ENCODE measurements around the gene STK17B. TPM values are rescaled to one million over a fixed set of nuclear protein-coding genes. Genes with fewer than 3 reads are reported as not detected.

The STK17B gene
- total RNA-seq, result 100 to 1,000 TPM; 121 to 130 TPM
- 54.6 TPM for polyA plus RNA-seq

DNA sequence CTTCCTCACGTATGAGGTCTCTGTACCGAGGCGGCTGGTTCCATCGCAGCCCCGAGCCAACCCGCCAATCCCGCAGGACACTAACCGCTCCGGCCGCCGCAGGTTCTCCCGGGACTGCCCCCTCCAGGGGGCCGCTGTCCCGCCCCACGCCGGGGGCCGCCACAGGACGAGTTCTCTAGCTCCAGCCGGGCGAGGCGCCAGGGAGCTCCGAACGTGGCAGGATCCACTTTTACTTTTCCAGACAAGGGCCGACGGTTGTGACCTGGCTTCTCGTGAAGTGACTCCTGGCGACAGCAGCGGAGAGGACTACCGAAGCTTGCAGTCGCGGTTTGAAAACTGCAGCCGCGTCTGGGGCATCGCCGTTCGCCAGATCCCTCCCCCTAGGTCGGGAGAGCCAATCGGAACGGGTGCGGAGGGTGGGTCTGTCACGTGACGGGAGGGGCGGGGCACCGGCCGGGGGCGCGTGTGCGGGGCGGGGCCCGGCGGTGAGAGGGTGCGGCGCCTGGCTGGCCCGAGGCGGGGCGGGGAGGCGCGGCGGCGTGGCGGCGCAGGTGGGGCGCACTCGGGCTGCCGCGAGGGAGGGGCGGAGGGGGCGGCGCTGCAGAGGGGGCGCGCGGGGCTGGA lies at the start of gene STK17B:
STK17B (minus strand) TSS at position 331 of the 624 bp plus-strand sequence. CDS start 8,195 bp downstream, outside the sequence.
- DNase-seq, result peak; percentile 93 to 98 (median 95)
- Histone ChIP-seq H3K27ac (ENCODE audit: low read depth, low read length) (peak within 1 kb of the TSS; percentile 98), H3K27me3 (ENCODE audit: insufficient read depth, low read length, poor library complexity, severe bottlenecking) (no peaks in the 10 kb centered on the region), H3K36me3 (ENCODE audit: insufficient read depth, low read length) (peaks cover 6% of the 10 kb centered on the region), H3K4me1 (ENCODE audit: insufficient read depth, low read length) (peaks cover 43% of the 10 kb centered on the region), H3K9me3 (ENCODE audit: low read length) (no peaks in the 10 kb centered on the region), H3K4me3 (ENCODE audit: low read length) (peak within 1 kb of the TSS; percentile 88)
- peaks cover 0 to 2% of the 10 kb centered on the region in 2 donors for H3K27me3 Mint-ChIP-seq
- POLR2A ChIA-PET, result interaction anchor here (0.6 to 4.1 kb wide), 21 partner anchors 9 to 1136 kb away, joined by 3 to 48 read pairs (median 4); no protein-coding TSS in a partner anchor
- H3K4me3 Mint-ChIP-seq, result peak within 1 kb of the TSS; percentile 95 to 99 (median 97)
- CTCF ChIA-PET, result interaction anchor here (0.6 to 3.8 kb wide), 15 partner anchors 9 to 105 kb away, joined by 3 to 24 read pairs (median 4); no protein-coding TSS in a partner anchor
- peaks cover 43 to 56% (median 51%) of the 10 kb centered on the region in 3 donors for H3K4me1 Mint-ChIP-seq
- H3K27ac Mint-ChIP-seq, result peak within 1 kb of the TSS; percentile 97 to 100 (median 98)
- peaks cover 8 to 39% (median 9%) of the 10 kb centered on the region in 3 donors for H3K36me3 Mint-ChIP-seq
- H3K9me3 Mint-ChIP-seq, result no peaks in the 10 kb centered on the region

GRCh38 chr2:196220671-196221070 lies 49.3 kb upstream of the STK17B start:
- Mint-ChIP-seq H3K4me3 (peak overlapping the region in 5 of 7 donors; percentile 10 to 39 (median 16)), H3K27ac (peak overlapping the region in 7 of 8 donors; percentile 9 to 71 (median 45)), H3K27me3 (no peaks in the 10 kb centered on the region), H3K4me1 (peaks cover 42 to 76% (median 70%) of the 10 kb centered on the region in 3 donors), H3K36me3 (peaks cover 0 to 4% (median 0%) of the 10 kb centered on the region in 3 donors), H3K9me3 (no peaks in the 10 kb centered on the region)
- DNase-seq, result peak in 1 of 5 donors; percentile 61
- no peak overlapping the region for H3K4me3 ChIP-seq (ENCODE audit: low read length)
- H3K27ac ChIP-seq (ENCODE audit: low read depth, low read length), result no peak overlapping the region
- peaks cover 39% of the 10 kb centered on the region for H3K4me1 ChIP-seq (ENCODE audit: insufficient read depth, low read length)
- H3K9me3 ChIP-seq (ENCODE audit: low read length), result no peaks in the 10 kb centered on the region
- no peaks in the 10 kb centered on the region for H3K27me3 ChIP-seq (ENCODE audit: insufficient read depth, low read length, poor library complexity, severe bottlenecking)
- ChIA-PET CTCF (interaction anchor here (0.6 to 4.4 kb wide), 32 partner anchors 8 to 152 kb away, joined by 3 to 43 read pairs (median 6); partner anchors contain the start of genes DNAH7 and STK17B), POLR2A (interaction anchor here (0.8 to 2.2 kb wide), 5 partner anchors 13 to 142 kb away, joined by 3 to 6 read pairs (median 5); no protein-coding TSS in a partner anchor)
- H3K36me3 ChIP-seq (ENCODE audit: insufficient read depth, low read length), result no peaks in the 10 kb centered on the region

- Histone ChIP-seq H3K9me3 (ENCODE audit: low read length) (no peaks in the 10 kb centered on the region), H3K4me1 (ENCODE audit: insufficient read depth, low read length) (peaks cover 35% of the 10 kb centered on the region), H3K4me3 (ENCODE audit: low read length) (no peak overlapping the region), H3K27me3 (ENCODE audit: insufficient read depth, low read length, poor library complexity, severe bottlenecking) (no peaks in the 10 kb centered on the region), H3K36me3 (ENCODE audit: insufficient read depth, low read length) (no peaks in the 10 kb centered on the region), H3K27ac (ENCODE audit: low read depth, low read length) (no peak overlapping the region)
- peaks cover 0 to 7% (median 0%) of the 10 kb centered on the region in 3 donors for H3K36me3 Mint-ChIP-seq
- peak overlapping the region in 1 of 8 donors; percentile 22 for H3K27ac Mint-ChIP-seq
- ChIA-PET POLR2A (interaction anchor here (0.7 to 2.2 kb wide), 3 partner anchors 11 to 141 kb away, joined by 3 to 6 read pairs (median 3); no protein-coding TSS in a partner anchor), CTCF (interaction anchor here (0.9 to 4.4 kb wide), 19 partner anchors 8 to 151 kb away, joined by 3 to 43 read pairs (median 9); partner anchors contain the start of genes DNAH7 and STK17B)
- no peak for DNase-seq
- H3K4me1 Mint-ChIP-seq, result peaks cover 33 to 70% (median 66%) of the 10 kb centered on the region in 3 donors
- no peaks in the 10 kb centered on the region for H3K9me3 Mint-ChIP-seq
- H3K4me3 Mint-ChIP-seq, result no peak overlapping the region
- H3K27me3 Mint-ChIP-seq, result no peaks in the 10 kb centered on the region
Measured at GRCh38 chr2:196219671-196220070, 48.3 kb upstream of the STK17B start.

GRCh38 chr2:196218106-196218505 lies 46.7 kb upstream of the STK17B start:
- Mint-ChIP-seq H3K4me1 (peaks cover 30 to 70% (median 59%) of the 10 kb centered on the region in 3 donors), H3K36me3 (peaks cover 0 to 7% (median 0%) of the 10 kb centered on the region in 3 donors), H3K4me3 (no peak overlapping the region), H3K27me3 (no peaks in the 10 kb centered on the region), H3K27ac (peak overlapping the region in 4 of 8 donors; percentile 21 to 46 (median 40)), H3K9me3 (no peaks in the 10 kb centered on the region)
- H3K27me3 ChIP-seq (ENCODE audit: insufficient read depth, low read length, poor library complexity, severe bottlenecking), result no peaks in the 10 kb centered on the region
- H3K4me1 ChIP-seq (ENCODE audit: insufficient read depth, low read length), result peaks cover 50% of the 10 kb centered on the region
- H3K27ac ChIP-seq (ENCODE audit: low read depth, low read length), result no peak overlapping the region
- H3K4me3 ChIP-seq (ENCODE audit: low read length), result no peak overlapping the region
- no peaks in the 10 kb centered on the region for H3K36me3 ChIP-seq (ENCODE audit: insufficient read depth, low read length)
- no peak for DNase-seq
- H3K9me3 ChIP-seq (ENCODE audit: low read length), result no peaks in the 10 kb centered on the region
- CTCF ChIA-PET, result interaction anchor here (0.6 to 4.4 kb wide), 9 partner anchors 12 to 150 kb away, joined by 3 to 25 read pairs (median 3); partner anchors contain the start of genes DNAH7 and STK17B
- POLR2A ChIA-PET, result interaction anchor here (0.5 to 1.2 kb wide), 3 partner anchors 36 to 58 kb away, joined by 3 to 4 read pairs (median 3); no protein-coding TSS in a partner anchor

- Mint-ChIP-seq H3K27ac (peak overlapping the region in 1 of 8 donors; percentile 34), H3K4me3 (no peak overlapping the region), H3K9me3 (peaks cover 0 to 4% (median 0%) of the 10 kb centered on the region in 5 donors), H3K4me1 (peaks cover 39 to 79% (median 66%) of the 10 kb centered on the region in 3 donors), H3K36me3 (peaks cover 0 to 7% (median 0%) of the 10 kb centered on the region in 3 donors), H3K27me3 (no peaks in the 10 kb centered on the region)
- Histone ChIP-seq H3K9me3 (ENCODE audit: low read length) (no peaks in the 10 kb centered on the region), H3K27me3 (ENCODE audit: insufficient read depth, low read length, poor library complexity, severe bottlenecking) (no peaks in the 10 kb centered on the region), H3K4me3 (ENCODE audit: low read length) (no peak overlapping the region), H3K36me3 (ENCODE audit: insufficient read depth, low read length) (no peaks in the 10 kb centered on the region), H3K4me1 (ENCODE audit: insufficient read depth, low read length) (peaks cover 59% of the 10 kb centered on the region), H3K27ac (ENCODE audit: low read depth, low read length) (no peak overlapping the region)
- CTCF ChIA-PET, result interaction anchor here (1.3 to 1.5 kb wide), 2 partner anchors 21 to 149 kb away, joined by 3 read pairs; partner anchors contain the start of gene DNAH7
- POLR2A ChIA-PET, result interaction anchor here (1.1 kb wide), 1 partner anchor 35 kb away, joined by 3 read pairs; no protein-coding TSS in a partner anchor
- no peak for DNase-seq
Measured at GRCh38 chr2:196217116-196217515, 45.7 kb upstream of the STK17B start.

GRCh38 chr2:196215376-196215775 lies 44.0 kb upstream of the STK17B start:
- H3K4me1 ChIP-seq (ENCODE audit: insufficient read depth, low read length), result peaks cover 61% of the 10 kb centered on the region
- H3K9me3 ChIP-seq (ENCODE audit: low read length), result no peaks in the 10 kb centered on the region
- no peaks in the 10 kb centered on the region for H3K36me3 ChIP-seq (ENCODE audit: insufficient read depth, low read length)
- no peak for DNase-seq
- H3K27me3 ChIP-seq (ENCODE audit: insufficient read depth, low read length, poor library complexity, severe bottlenecking), result no peaks in the 10 kb centered on the region
- POLR2A ChIA-PET, result interaction anchor here (0.7 to 2.4 kb wide), 4 partner anchors 20 to 634 kb away, joined by 3 to 12 read pairs (median 3); no protein-coding TSS in a partner anchor
- H3K9me3 Mint-ChIP-seq, result peaks cover 0 to 4% (median 0%) of the 10 kb centered on the region in 5 donors
- H3K27ac Mint-ChIP-seq, result peak overlapping the region in 2 of 8 donors; percentile 18 to 61
- no peak overlapping the region for H3K4me3 ChIP-seq (ENCODE audit: low read length)
- H3K4me1 Mint-ChIP-seq, result peaks cover 45 to 86% (median 73%) of the 10 kb centered on the region in 3 donors
- H3K4me3 Mint-ChIP-seq, result no peak overlapping the region
- CTCF ChIA-PET, result interaction anchor here (0.9 to 2.8 kb wide), 6 partner anchors 12 to 147 kb away, joined by 3 to 16 read pairs (median 7); partner anchors contain the start of gene DNAH7
- peaks cover 0 to 7% (median 2%) of the 10 kb centered on the region in 3 donors for H3K36me3 Mint-ChIP-seq
- H3K27me3 Mint-ChIP-seq, result no peaks in the 10 kb centered on the region
- H3K27ac ChIP-seq (ENCODE audit: low read depth, low read length), result no peak overlapping the region

DNA sequence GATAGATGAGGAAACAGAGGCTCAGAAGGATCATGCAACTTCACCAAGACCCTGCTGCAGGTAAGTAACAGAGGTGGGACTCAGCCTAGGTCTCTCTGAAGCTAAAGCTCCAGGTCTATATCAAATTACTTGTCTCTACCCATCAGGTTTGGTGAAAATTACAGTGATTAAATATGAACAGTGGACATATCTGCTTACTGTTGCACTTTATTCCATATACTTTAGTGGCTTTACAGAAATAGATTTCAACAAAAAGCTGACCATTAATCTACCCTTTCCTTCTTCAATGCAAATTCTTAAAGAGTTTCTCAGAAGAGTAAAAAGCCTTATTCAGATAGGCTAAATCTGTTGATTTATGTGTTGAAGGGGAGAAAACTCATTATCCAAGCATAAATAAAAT lies 42.8 kb upstream of the STK17B start:
- no peaks in the 10 kb centered on the region for H3K9me3 ChIP-seq (ENCODE audit: low read length)
- peaks cover 0 to 4% (median 0%) of the 10 kb centered on the region in 5 donors for H3K9me3 Mint-ChIP-seq
- peaks cover 0 to 7% (median 2%) of the 10 kb centered on the region in 3 donors for H3K36me3 Mint-ChIP-seq
- H3K4me1 Mint-ChIP-seq, result peaks cover 45 to 84% (median 72%) of the 10 kb centered on the region in 3 donors
- no peak overlapping the region for H3K4me3 Mint-ChIP-seq
- no peaks in the 10 kb centered on the region for H3K27me3 Mint-ChIP-seq
- ChIA-PET POLR2A (interaction anchor here (0.7 to 2.4 kb wide), 2 partner anchors 21 to 31 kb away, joined by 3 to 12 read pairs; no protein-coding TSS in a partner anchor), CTCF (interaction anchor here (1.0 to 2.8 kb wide), 8 partner anchors 10 to 146 kb away, joined by 3 to 16 read pairs (median 4); partner anchors contain the start of gene DNAH7)
- DNase-seq, result no peak
- H3K4me1 ChIP-seq (ENCODE audit: insufficient read depth, low read length), result peaks cover 58% of the 10 kb centered on the region
- H3K27me3 ChIP-seq (ENCODE audit: insufficient read depth, low read length, poor library complexity, severe bottlenecking), result no peaks in the 10 kb centered on the region
- H3K27ac ChIP-seq (ENCODE audit: low read depth, low read length), result no peak overlapping the region
- no peak overlapping the region for H3K4me3 ChIP-seq (ENCODE audit: low read length)
- H3K27ac Mint-ChIP-seq, result peak overlapping the region in 6 of 8 donors; percentile 36 to 99 (median 98)
- no peaks in the 10 kb centered on the region for H3K36me3 ChIP-seq (ENCODE audit: insufficient read depth, low read length)

All from CD8-positive, alpha-beta memory T cell (primary cell).